K562 (cell line): ENCODE measurements around the gene SPATS2L.

Experiments
- CTBP1 ChIP-seq: fragments of 450-650 bp; IDR thresholded peaks from 2 replicates; pipeline ENCODE4 v1.6.1; 2016; ENCODE audit warnings: borderline replicate concordance
- CTCF ChIP-seq, 3 experiments: IDR thresholded peaks in 2 of 3; conservative IDR thresholded peaks in 1 of 3; 2 replicates each; pipeline ENCODE4 v1.5.1; 2011 to 2012; ENCODE audit warnings: low read length in 3 of 3, mild to moderate bottlenecking in 3 of 3, control low read depth in 2 of 3, improper control_type of control experiment in 1 of 3, inconsistent platforms in 1 of 3, low read depth in 1 of 3, mixed read lengths in 1 of 3, moderate library complexity in 1 of 3; ENCODE audit not compliant: insufficient read depth in 2 of 3
- FOXA3 ChIP-seq, 2 experiments: fragments of 450-650 bp in 1 of 2; sonication (generic) in 1 of 2; formaldehyde crosslinking; IDR thresholded peaks in 1 of 2; conservative IDR thresholded peaks in 1 of 2; 2 replicates each; pipeline versions ENCODE4 v1.4.0 to v1.8.0; 2020 to 2022; ENCODE audit warnings: mild to moderate bottlenecking in 2 of 2, missing genetic modification reagents in 1 of 2
- HIVEP1 ChIP-seq: fragments of 250-450 bp; sonication (Bioruptor Pico); IDR thresholded peaks from 2 replicates; pipeline ENCODE4 v1.4.0; 2020; ENCODE audit warnings: mild to moderate bottlenecking
- KLF1 ChIP-seq: fragments of 450-650 bp; IDR thresholded peaks from 2 replicates; pipeline ENCODE4 v1.6.1; 2016; ENCODE audit warnings: missing genetic modification characterization, missing compliant biosample characterization
- RNF219 ChIP-seq: fragments of 250-450 bp; sonication (Bioruptor Pico); IDR thresholded peaks from 2 replicates; pipeline ENCODE4 v1.5.0; 2022; ENCODE audit warnings: mild to moderate bottlenecking
- SRSF7 ChIP-seq: fragments of 200-400 bp; formaldehyde crosslinking; optimal IDR thresholded peaks from 2 replicates; pipeline ENCODE3; 2017; ENCODE audit warnings: mild to moderate bottlenecking, low read depth, low read length
- ZNF354B ChIP-seq: fragments of 250-450 bp; sonication (Bioruptor Pico); IDR thresholded peaks from 2 replicates; pipeline ENCODE4 v1.4.0; 2020
- ZNF512 ChIP-seq: IDR thresholded peaks from 2 replicates; pipeline ENCODE4 v1.6.1; 2016; ENCODE audit warnings: missing genetic modification characterization, missing compliant biosample characterization
- ZNF592 ChIP-seq: fragments of 450-650 bp; IDR thresholded peaks from 2 replicates; pipeline ENCODE4 v1.6.1; 2017; ENCODE audit warnings: antibody characterized with exemption, mild to moderate bottlenecking

GRCh38 chr2:200415455-200415854 lies 109.0 kb downstream of the SPATS2L start:
- TF ChIP-seq CTBP1 (no peak), ZNF512 (no peak), CTCF (IDR thresholded peaks at IDR 0.05 in 2 of 3, conservative IDR thresholded peaks at IDR 0.05 in 1 of 3; ENCODE audit: insufficient read depth in 2 of 3, low read depth in 1 of 3, low read length in 3 of 3) (no peak), FOXA3 (CRISPR knock-in tag; conservative IDR thresholded peaks at IDR 0.05 in 1 of 2, IDR thresholded peaks at IDR 0.05 in 1 of 2) (no peak), ZNF354B (no peak), KLF1 (tag) (no peak), RNF219 (CRISPR knock-in tag) (no peak), ZNF592 (no peak), SRSF7 (no peak), HIVEP1 (CRISPR knock-in tag) (no peak)
